Transverse colon (tissue), 3 donors: ENCODE measurements around the gene WDR17.

Experiments
- CTCF ChIP-seq, 5 experiments: fragments of 200-600 bp in 3 of 5; fragments of 450-650 bp in 2 of 5; sonication (generic) in 3 of 5; IDR thresholded peaks; 1 replicate in 2 of 5; 2 replicates in 3 of 5; pipeline ENCODE4 v1.5.1; 2016 to 2017; ENCODE audit warnings: antibody characterized with exemption in 5 of 5, inconsistent platforms in 3 of 5, mild to moderate bottlenecking in 2 of 5, moderate library complexity in 1 of 5
- POLR2A ChIP-seq: fragments of 450-650 bp; IDR thresholded peaks from one replicate; pipeline ENCODE4 v1.6.1; 2016; ENCODE audit warnings: antibody characterized with exemption, mild to moderate bottlenecking, moderate library complexity

GRCh38 chr4:176043838-176044588, 21.6 kb upstream of the WDR17 start:
- TF ChIP-seq CTCF (IDR thresholded peaks at IDR 0.05) = no peak
- TF ChIP-seq POLR2A = no peak
